ENCODE data around the gene UNC13A.

GRCh38 chr19:17626456-17627015, 61.6 kb downstream of the UNC13A start:
- TF ChIP-seq CTCF (IDR thresholded peaks at IDR 0.05; ENCODE audit: insufficient read depth, low read length, poor library complexity, severe bottlenecking), result no peak
- no peak for TF ChIP-seq EZH2phosphoT487 (conservative IDR thresholded peaks at IDR 0.05; ENCODE audit: low read length)
